Epithelial cell of proximal tubule (primary cell): Measurements from ENCODE around the gene MEGF10. TPM values are rescaled to one million over a fixed set of nuclear protein-coding genes. Genes with fewer than 3 reads are reported as not detected.

Experiments
- DNase-seq: peaks from one replicate; pipeline ENCODE4 v3.0.0-alpha.2; 2011; ENCODE audit warnings: low read depth
- H3K4me3 ChIP-seq: 2 replicates; pipeline ENCODE4 v1.5.1; 2011; ENCODE audit warnings: low read depth, mild to moderate bottlenecking, low read length
- total RNA-seq: library from RNA; depleted of rRNA; stranded (reverse); fragments of >200 nt; gene quantifications from 2 replicates; pipeline ENCODE4 v1.2.3, GENCODE V29; 2015
- TF ChIP-seq, protein P1 (sequence below): conservative IDR thresholded peaks from 2 replicates; pipeline ENCODE4 v1.5.1; 2012; ENCODE audit warnings: low read depth, mild to moderate bottlenecking, low read length

Gene MEGF10
- total RNA-seq, 1 donor from 2014 or later: 0.52 TPM

DNA sequence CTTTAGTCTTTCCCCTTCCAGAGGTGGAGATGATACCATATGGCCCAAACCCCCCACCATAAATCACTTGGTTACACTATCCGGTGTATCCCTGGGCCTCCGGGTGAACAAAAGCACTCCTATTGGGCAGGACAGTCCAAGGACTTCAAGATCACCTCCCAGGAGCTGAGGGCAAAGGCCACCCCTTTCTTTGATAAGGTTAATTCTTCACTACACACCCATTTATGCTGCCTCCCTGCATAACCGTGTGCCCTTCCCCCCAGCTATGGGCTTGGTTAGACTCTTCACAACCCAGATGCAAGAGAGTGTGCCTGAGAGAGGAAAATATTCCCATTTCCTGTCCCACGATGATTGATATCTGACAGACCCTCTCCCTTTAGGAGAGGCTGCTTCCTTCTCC is 162.0 kb downstream of the MEGF10 start:
- no peak for DNase-seq
- TF ChIP-seq, protein P1, sequence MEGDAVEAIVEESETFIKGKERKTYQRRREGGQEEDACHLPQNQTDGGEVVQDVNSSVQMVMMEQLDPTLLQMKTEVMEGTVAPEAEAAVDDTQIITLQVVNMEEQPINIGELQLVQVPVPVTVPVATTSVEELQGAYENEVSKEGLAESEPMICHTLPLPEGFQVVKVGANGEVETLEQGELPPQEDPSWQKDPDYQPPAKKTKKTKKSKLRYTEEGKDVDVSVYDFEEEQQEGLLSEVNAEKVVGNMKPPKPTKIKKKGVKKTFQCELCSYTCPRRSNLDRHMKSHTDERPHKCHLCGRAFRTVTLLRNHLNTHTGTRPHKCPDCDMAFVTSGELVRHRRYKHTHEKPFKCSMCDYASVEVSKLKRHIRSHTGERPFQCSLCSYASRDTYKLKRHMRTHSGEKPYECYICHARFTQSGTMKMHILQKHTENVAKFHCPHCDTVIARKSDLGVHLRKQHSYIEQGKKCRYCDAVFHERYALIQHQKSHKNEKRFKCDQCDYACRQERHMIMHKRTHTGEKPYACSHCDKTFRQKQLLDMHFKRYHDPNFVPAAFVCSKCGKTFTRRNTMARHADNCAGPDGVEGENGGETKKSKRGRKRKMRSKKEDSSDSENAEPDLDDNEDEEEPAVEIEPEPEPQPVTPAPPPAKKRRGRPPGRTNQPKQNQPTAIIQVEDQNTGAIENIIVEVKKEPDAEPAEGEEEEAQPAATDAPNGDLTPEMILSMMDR: no peak
- no peak overlapping the region for H3K4me3 ChIP-seq

DNA sequence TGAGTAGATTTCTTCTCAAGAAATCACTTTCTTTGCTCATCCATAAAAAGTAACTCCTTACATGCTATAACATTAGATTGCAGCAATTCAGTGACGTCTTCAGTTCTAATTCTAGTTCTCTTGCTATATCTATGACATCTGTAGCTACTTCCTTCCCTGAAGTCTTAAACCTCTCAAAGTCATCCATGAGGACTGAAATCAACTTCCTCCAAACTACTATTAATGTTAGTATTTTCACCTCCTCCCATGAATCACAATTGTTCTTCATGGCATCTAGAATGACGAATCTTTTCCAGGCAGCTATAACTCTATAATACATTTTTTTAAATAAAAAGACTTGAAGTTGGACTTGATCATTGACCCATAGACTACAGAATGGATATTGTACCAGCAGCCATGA is 180.6 kb downstream of the MEGF10 start:
- H3K4me3 ChIP-seq: no peak overlapping the region
- DNase-seq: no peak
- TF ChIP-seq, protein P1: no peak

DNA sequence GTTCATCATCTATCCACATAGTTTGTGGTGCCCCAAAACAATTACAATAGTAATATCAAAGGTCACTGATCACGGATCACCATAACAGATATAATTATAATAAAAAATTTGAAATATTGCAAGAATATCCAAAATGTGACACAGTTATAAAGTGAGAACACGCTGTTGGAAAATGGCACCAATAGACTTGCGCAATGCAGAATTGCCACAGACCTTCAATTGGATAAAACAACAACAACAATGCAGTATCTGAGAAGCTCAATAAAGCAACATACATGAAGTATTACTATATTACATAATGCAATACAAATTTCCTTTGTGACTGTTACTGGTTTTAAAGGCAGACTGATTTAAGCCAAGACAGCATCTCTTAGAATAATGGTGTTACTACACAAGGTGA is 182.1 kb downstream of the MEGF10 start:
- no peak for DNase-seq
- H3K4me3 ChIP-seq: no peak overlapping the region
- TF ChIP-seq, protein P1: no peak

DNA sequence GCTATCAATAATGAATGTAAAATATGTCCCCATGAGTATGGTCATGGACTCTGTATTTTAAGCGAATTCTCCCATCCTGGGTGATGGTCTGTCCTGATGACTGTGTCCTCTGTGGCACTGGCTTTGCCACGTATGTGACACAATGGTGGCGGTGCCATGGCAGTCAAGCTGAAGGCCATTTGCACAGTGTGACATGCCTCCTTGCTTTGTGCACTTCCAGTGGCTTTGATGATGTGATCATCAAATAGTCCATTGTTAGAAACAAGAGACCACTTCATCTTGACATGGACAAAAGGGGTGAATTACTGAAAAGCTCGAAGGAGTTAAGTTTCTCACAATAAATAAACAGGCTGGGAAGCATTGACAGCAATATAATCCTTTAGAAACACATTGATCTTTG is 195.9 kb downstream of the MEGF10 start:
- no peak overlapping the region for H3K4me3 ChIP-seq
- DNase-seq: no peak
- TF ChIP-seq, protein P1: no peak

DNA sequence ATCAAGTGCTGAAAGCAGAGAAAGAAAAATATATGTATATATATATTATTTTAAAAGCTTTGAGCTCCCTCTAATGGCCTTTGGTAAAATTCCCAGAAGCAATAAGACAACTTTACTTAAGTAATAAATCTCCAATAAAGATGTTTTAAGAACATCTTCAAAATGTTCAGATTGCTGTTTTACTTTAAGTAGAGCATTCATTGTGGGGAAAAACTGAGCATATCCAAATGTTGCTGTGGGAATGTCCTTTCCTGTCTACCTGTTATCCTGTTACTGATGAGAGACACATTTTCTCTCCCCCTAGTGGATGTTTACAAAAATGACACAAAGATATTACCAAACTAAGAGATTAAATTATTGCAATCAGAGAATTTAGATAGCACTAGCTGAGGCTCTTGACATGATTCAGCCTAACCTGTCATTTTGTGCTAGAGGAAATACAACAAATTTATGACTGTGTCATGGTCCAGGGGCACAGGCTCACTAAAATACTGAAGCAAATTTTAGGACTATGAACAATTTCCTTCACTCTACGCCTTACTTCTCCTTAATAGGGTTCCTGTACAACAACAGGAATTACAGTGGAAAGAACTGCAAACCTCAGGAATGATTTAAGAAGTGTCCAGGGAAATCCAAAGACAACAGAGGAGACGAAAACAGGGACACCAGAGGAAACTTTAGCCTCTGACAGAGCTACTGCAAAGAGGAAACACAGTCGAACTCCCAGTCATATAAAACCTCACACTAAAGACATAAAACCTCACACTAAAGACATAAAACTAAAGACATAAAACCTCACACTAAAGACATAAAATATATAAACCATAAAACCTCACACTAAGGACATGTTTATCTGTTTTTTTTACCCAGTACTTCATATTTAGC is 202.5 kb downstream of the MEGF10 start:
- H3K4me3 ChIP-seq: no peak overlapping the region
- DNase-seq: peak; percentile 26
- TF ChIP-seq, protein P1: peak; percentile 80

DNA sequence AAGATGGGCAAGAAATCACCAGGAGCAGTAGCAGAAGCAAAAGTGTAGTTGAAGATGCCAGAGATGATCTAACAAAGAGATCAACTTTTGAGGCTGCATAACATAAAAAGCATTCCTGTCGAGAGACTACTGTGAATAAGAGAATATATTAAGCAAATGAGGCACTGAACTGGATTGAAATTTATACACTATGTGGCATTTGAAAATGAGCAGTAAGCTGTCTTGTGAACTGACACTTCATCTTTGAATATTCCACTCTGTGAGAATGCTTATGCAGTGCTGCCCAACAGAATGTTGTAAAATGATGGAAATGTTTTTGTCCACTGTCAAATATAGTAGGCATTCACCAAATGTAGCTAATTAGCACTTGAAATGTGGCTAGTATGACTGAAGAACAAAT is 208.0 kb downstream of the MEGF10 start:
- TF ChIP-seq, protein P1: no peak
- no peak for DNase-seq
- no peak overlapping the region for H3K4me3 ChIP-seq

DNA sequence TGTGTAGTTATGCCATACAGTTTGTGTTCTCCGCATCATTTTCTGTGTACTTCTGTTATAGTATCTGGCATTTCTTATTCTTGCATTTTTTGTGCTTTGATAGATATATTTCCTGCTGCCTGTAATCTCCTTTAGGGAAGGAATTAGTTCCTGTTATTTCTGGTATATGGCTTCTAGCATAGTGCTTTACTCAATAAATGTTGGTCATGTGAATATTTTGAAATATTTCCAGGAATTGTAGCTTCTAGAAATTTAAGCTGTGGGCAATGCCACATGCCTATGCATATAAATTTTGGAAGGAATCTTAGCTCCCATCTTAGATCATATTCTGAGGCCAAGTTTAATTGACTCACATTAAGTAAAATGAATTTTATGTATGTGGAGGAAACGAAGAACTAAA is 215.3 kb downstream of the MEGF10 start:
- DNase-seq: no peak
- H3K4me3 ChIP-seq: no peak overlapping the region
- TF ChIP-seq, protein P1: no peak
